ENCODE data around the gene ELMOD3. TPM values are rescaled to one million over a fixed set of nuclear protein-coding genes. Genes with fewer than 3 reads are reported as not detected.
A peak's percentile ranks its signal among the peaks of the same experiment; 100 is the strongest.

ELMOD3 gene
- total and polyA plus RNA-seq, 2 experiments from 2014 or later = 15.3 to 23.8 TPM

GRCh38 chr2:85415980-85416650, 61.5 kb downstream of the ELMOD3 start:
- WGBS, 2 experiments (ENCODE audit: low coverage in 1 of 2, low lambda C conversion rate in 2 of 2, missing lambda C conversion rate in 2 of 2) = 79 to 82% methylated on average over 10 to 12 of the region's 12 CpGs
- no peak overlapping the region for H2AFZ ChIP-seq
- TF ChIP-seq EZH2phosphoT487 (IDR thresholded peaks at IDR 0.05; ENCODE audit: insufficient read depth, low read depth) = no peak
- no peak for TF ChIP-seq EZH2 (IDR thresholded peaks at IDR 0.05; ENCODE audit: insufficient read depth, poor library complexity, severe bottlenecking)
- H3K9me3 ChIP-seq (ENCODE audit: low read depth) = no peaks in the 10 kb centered on the region
- DNase-seq = no peak
- H3K27me3 ChIP-seq (replicated peaks; ENCODE audit: insufficient read depth) = no peaks in the 10 kb centered on the region
- H3K79me2 ChIP-seq (ENCODE audit: insufficient read depth) = peaks cover 37% of the 10 kb centered on the region
- H3K4me3 ChIP-seq = no peak overlapping the region
- in situ Hi-C loops (cut with MboI) = no loop called here
- H3K27ac ChIP-seq = no peak overlapping the region
- no peaks in the 10 kb centered on the region for H3K36me3 ChIP-seq (ENCODE audit: low read depth)
- no peak overlapping the region for H3K4me2 ChIP-seq (ENCODE audit: unreplicated experiment)
- H4K20me1 ChIP-seq (ENCODE audit: insufficient read depth) = no peaks in the 10 kb centered on the region
- no peak overlapping the region for H3K9ac ChIP-seq
- no peaks in the 10 kb centered on the region for H3K9me2 ChIP-seq (ENCODE audit: insufficient read depth)
- H3K4me1 ChIP-seq (ENCODE audit: insufficient read depth) = peaks cover 28% of the 10 kb centered on the region
- H3F3A ChIP-seq (ENCODE audit: insufficient read depth) = peaks cover 12% of the 10 kb centered on the region

GRCh38 chr2:85418132-85419008, 63.8 kb downstream of the ELMOD3 start, which contains the start of gene SH2D6:
Gene SH2D6 (plus strand): TSS chr2:85418714. CDS start chr2:85429466, 10,752 bp downstream.
- Histone ChIP-seq H3K9me3 (ENCODE audit: low read depth) (no peaks in the 10 kb centered on the region), H3K4me3 (peak within 1 kb of the TSS; percentile 86), H3K9ac (peak within 1 kb of the TSS; percentile 92), H3F3A (ENCODE audit: insufficient read depth) (0 out of 2 replicates have a peak, but pooled peaks cover 5% of the 10 kb centered on the region), H3K9me2 (ENCODE audit: insufficient read depth) (no peaks in the 10 kb centered on the region), H3K4me1 (ENCODE audit: insufficient read depth) (peaks cover 23% of the 10 kb centered on the region), H3K27me3 (replicated peaks; ENCODE audit: insufficient read depth) (no peaks in the 10 kb centered on the region), H3K79me2 (ENCODE audit: insufficient read depth) (peaks cover 14% of the 10 kb centered on the region; the same call in 1 of the 2 replicates), H2AFZ (peak within 1 kb of the TSS; percentile 91), H3K27ac (peak within 1 kb of the TSS; percentile 58), H3K4me2 (ENCODE audit: unreplicated experiment) (peak within 1 kb of the TSS; percentile 86), H4K20me1 (ENCODE audit: insufficient read depth) (no peaks in the 10 kb centered on the region), H3K36me3 (ENCODE audit: low read depth) (no peaks in the 10 kb centered on the region)
- DNase-seq = peak; percentile 89
- TF ChIP-seq EZH2 (IDR thresholded peaks at IDR 0.05; ENCODE audit: insufficient read depth, poor library complexity, severe bottlenecking) = no peak
- TF ChIP-seq EZH2phosphoT487 (IDR thresholded peaks at IDR 0.05; ENCODE audit: insufficient read depth, low read depth) = no peak
- 19 to 22% methylated on average over 45 to 49 of the region's 57 CpGs for WGBS, 2 experiments (ENCODE audit: low coverage in 1 of 2, low lambda C conversion rate in 2 of 2, missing lambda C conversion rate in 2 of 2)
- in situ Hi-C loops (cut with MboI) = no loop called here

GRCh38 chr2:85419009-85419675, 64.6 kb downstream of the ELMOD3 start:
- H3K9me2 ChIP-seq (ENCODE audit: insufficient read depth) = no peaks in the 10 kb centered on the region
- peak overlapping the region; percentile 91 for H2AFZ ChIP-seq
- in situ Hi-C loops (cut with MboI) = no loop called here
- no peaks in the 10 kb centered on the region for H4K20me1 ChIP-seq (ENCODE audit: insufficient read depth)
- no peaks in the 10 kb centered on the region for H3K27me3 ChIP-seq (replicated peaks; ENCODE audit: insufficient read depth)
- H3K9ac ChIP-seq = peak overlapping the region; percentile 92
- peak overlapping the region; percentile 86 for H3K4me2 ChIP-seq (ENCODE audit: unreplicated experiment)
- WGBS, 2 experiments (ENCODE audit: low coverage in 1 of 2, low lambda C conversion rate in 2 of 2, missing lambda C conversion rate in 2 of 2) = 53 to 55% methylated on average over 12 to 16 of the region's 17 CpGs
- H3K4me3 ChIP-seq = peak overlapping the region; percentile 86
- no peaks in the 10 kb centered on the region for H3K36me3 ChIP-seq (ENCODE audit: low read depth)
- no peaks in the 10 kb centered on the region for H3K9me3 ChIP-seq (ENCODE audit: low read depth)
- no peak for DNase-seq
- H3K79me2 ChIP-seq (ENCODE audit: insufficient read depth) = 0 out of 2 replicates have a peak, but pooled peaks cover 11% of the 10 kb centered on the region
- TF ChIP-seq EZH2phosphoT487 (IDR thresholded peaks at IDR 0.05; ENCODE audit: insufficient read depth, low read depth) (no peak), EZH2 (IDR thresholded peaks at IDR 0.05; ENCODE audit: insufficient read depth, poor library complexity, severe bottlenecking) (no peak)
- H3K27ac ChIP-seq = peak overlapping the region; percentile 58
- peaks cover 22% of the 10 kb centered on the region for H3K4me1 ChIP-seq (ENCODE audit: insufficient read depth)
- H3F3A ChIP-seq (ENCODE audit: insufficient read depth) = 0 out of 2 replicates have a peak, but pooled peaks cover 5% of the 10 kb centered on the region

Data from GM23248 (cell line).